ENCODE data around the gene PANX2. TPM values are rescaled to one million over a fixed set of nuclear protein-coding genes. Genes with fewer than 3 reads are reported as not detected.

Gene PANX2
- total RNA-seq, 2 donors from 2014 or later: 0.09 to 0.14 TPM

DNA sequence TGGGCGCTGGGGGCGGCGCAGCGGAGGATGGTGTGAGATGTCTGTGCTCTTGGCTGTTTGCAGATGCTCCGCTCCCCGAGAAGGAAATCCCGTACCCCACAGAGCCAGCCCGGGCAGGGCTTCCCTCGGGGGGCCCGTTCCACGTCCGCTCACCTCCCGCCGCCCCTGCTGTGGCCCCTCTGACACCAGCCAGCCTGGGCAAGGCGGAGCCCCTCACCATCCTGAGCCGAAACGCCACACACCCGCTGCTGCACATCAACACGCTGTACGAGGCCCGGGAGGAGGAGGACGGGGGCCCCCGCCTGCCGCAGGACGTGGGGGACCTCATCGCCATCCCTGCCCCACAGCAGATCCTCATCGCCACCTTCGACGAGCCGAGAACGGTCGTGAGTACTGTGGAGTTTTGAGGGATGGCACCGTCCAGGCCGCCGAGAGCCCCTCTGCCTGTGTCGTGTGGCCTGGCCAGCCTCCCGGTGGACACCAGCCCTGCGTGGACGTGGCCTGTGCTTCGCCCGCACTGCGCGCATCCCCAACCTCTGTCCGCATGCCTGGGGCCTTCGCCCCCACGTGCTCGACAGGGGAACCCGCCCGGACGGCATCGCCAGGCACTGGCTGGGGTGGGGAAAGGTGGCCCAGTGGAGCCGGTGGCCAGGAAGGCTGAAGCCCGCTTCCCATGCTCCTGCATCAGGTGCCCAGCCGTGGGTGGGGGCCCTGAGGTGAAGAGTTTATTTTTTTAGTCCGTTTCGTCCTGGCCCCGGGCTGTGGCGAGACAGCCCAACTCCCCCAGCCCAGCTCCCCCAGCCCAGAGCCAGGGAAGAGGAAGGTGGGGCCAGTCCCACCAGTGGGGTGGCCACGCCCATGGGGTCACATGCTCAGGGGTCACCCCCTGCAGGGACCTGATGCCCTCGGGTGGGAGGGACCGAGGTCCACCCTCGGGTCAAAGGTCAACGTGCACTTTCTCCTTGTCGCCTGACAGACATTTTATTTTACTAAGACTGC is 8.6 kb downstream of the PANX2 start:
- ATAC-seq: no peak
- intact Hi-C loops (cut with DNase I, micrococcal nuclease): no loop called here
- DNase-seq: peak in 1 of 2 donors; percentile 7

DNA sequence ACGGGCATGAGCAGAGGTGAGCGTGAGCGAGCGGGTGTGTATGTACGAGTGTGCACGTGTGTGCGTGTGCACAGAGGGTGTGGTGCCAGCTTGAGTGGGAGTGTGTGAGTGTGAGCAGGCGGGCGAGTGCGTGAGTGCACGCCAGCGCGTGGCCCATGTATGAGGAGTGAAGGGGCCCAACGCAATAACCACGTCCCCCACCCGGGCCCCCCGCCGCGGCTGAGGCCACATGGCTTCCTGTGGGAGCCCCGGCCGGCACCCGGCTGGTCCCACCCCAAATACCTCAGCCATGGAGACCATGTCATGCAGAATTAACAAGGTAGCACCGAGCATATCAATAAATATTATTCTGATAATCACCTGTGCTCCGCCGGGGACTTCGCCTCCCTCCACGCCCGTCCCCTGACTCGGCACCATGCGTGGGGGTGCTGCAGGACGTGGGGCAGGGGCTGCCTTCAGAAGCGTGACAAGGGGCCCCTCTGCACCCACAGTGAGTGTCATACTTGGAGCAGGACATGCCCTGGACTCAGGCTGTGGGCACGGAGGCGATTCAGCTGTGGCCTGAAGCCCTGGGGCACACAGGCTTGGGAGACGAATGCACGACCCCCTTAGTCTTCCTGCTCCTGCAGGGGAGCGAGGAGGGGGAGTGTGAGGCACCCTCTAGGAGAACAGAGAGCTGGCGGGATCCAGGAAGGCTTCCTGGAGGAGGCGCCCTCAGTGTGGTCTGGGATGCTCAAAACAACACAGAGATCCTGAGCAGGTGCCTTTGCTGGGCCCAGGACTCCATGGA is 9.6 kb downstream of the PANX2 start:
- intact Hi-C loops (cut with DNase I, micrococcal nuclease): no loop called here
- peak in 1 of 2 donors; percentile 6 for DNase-seq

GRCh38 chr22:50180727-50181521 is 10.4 kb downstream of the PANX2 start:
- ATAC-seq (no peak), DNase-seq (peak in 1 of 2 donors; percentile 12)

More for the DNA sequence above, 9.6 kb downstream of the PANX2 start:
- ATAC-seq: no peak

DNA sequence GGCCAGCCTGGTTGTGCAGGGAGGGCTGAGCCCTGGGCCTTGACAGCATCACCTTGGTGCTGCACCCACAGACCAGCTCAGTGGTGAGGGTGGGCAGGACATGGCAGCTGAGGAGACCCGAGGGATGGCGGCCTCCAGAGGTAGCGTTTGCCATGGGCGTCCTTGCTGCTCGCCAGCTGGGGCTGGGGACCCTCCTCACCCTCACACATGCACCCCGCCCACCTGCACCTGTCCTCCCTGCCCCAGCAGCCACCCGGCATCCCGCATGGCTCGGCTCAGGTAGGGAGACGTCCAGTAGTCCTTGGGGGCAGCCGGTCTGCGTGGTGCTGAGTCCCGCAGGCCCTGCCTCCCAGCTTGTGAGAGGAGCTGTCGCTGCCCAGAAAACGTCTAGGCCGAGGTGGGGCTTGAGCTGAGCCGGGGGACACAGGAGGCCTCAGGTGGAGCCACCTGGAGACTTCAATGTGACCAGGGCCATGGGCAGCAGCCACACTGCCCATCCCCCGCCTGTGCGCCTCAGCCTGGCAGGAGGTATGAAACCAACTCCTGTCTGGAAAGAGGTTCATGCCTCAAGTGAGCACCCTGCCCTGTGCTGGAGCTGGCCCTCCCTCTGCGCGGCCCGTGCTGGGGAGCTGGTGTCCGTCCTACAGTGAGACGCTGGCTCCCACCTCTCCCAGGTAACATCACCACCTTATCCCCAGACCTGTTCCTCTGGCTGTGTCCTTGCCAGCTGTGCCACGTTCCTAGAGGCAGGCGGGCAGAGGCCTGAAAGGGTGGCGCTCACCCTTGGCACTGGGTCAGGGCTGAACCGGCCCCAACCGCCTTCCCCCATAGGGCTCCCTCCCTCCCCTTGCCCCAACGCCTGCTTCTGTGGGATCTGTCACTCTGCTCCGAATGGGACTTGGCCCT is 11.9 kb downstream of the PANX2 start:
- intact Hi-C loops (cut with DNase I, micrococcal nuclease): no loop called here
- DNase-seq: peak; percentile 61 to 71
- peak; percentile 52 for ATAC-seq

More at GRCh38 chr22:50180727-50181521, 10.4 kb downstream of the PANX2 start:
- intact Hi-C loops (cut with DNase I, micrococcal nuclease): no loop called here

DNA sequence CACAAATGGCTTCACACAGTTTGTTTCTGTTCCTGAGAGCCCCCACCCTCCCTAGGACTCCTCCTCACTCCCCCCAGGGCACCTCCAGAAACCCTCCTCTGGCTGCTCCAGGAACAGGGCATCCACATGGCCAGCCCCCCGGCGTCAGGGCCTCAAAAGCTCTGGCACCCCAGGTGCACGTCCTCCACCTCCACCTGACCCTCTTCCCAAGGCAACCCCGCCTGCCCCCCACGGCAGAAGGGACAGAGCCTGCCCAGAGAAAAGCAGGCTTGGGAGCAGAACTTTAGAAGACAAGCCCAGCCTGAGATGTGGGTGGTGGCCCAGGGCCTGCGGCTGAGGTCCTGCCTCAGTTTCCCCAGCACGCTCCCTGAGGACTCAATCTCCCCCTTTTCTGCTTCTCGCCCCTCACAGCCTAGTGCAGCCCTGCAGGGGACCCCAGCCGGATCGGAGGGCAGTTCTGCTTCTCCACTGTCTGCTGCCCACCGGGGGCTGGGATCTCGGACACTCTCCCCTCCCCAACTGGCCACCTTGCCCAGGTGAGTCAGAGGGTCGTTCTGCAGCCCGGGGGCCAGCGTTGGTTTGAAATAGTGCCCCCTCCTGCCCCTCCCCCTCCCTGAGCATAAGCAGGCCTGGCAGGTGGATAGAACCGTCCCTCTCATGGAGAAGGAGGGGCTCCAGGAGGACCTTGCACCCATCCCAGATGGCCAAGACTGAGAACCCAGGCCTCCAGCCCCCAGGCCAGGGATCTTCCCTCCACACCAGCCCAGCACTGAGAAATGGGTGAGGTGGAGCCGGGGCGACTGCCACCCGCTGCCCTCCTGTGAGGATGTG is 12.8 kb downstream of the PANX2 start:
- DNase-seq: peak in 1 of 2 donors; percentile 21
- no peak for ATAC-seq
- intact Hi-C loops (cut with DNase I, micrococcal nuclease): no loop called here

- no peak for ATAC-seq
- peak; percentile 72 to 79 for DNase-seq
- intact Hi-C loops (cut with DNase I, micrococcal nuclease): no loop called here
These were observed 13.7 kb downstream of the PANX2 start for GRCh38 chr22:50184004-50184901.

- no peak for DNase-seq
- no peak for ATAC-seq
- intact Hi-C loops (cut with DNase I, micrococcal nuclease): no loop called here
These were observed 14.4 kb downstream of the PANX2 start for GRCh38 chr22:50184902-50185374.

DNA sequence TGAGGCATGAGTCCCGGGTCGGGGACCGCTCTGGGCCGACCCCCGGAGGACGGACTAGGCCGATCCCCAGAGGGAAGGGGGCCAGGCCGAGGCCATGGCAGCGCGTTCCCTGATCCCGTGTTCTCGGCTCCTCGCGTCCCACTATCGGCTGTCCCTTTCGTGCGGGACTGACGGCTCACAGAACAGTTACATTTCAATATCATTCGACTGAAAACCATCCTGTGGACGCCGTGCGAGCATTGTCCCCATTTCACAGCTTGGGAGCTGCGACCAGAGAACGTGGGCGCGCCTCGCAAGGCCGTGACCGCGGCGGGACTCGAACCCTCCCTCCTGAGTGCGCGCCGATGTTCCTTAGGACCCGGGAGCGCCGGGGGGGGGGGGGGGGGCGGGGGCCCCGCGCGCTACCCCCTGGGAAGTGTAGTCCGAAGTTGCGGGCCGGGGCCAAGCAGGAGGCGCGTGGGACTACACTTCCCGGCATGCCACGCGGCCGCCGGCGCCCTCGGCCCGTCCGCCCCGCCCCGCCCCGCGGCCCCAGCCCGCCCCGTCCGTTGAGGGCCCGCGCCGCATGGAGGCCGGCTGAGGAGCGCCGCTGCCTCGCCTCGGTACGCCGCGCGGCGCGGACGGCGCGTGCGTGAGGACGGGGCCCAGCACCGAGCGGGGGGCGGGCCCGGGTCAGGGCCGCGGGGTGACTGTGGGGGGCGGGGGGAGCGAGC is 15.0 kb downstream of the PANX2 start, which contains the start of gene TRABD:
TRABD (plus strand) TSS at position 539 of the 713 bp plus-strand sequence. CDS start 7,148 bp downstream, outside the sequence.
- intact Hi-C loops (cut with DNase I, micrococcal nuclease): no loop called here
- DNase-seq (peak; percentile 84 to 90), ATAC-seq (peak; percentile 63)

DNA sequence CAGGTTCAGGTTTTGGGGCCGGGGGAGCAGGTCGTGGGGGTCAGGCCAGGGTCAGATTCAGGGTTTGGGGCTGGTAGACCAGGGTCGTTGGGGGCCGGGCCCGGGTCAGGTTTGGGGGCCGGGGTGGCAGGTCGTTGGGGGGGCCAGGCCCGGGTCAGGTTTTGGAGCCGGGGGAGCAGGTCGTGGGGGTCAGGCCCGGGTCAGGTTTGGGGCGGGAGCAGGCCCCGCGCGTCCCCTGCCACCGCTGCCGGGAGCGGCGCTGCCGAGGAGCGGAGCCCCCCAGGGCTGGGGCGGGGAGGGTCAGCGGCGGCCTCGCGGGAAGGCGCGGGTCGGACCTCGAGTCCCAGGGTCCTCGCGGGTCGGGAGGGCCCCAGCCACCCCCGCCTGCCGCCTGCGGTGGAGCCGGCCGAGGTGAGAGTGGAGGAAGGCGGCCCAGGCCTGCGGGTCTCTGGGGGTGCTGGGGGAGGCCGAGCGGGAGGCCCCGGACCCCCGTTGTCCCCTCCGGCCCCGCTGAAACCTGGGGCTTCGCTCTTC is 15.7 kb downstream of the PANX2 start:
- intact Hi-C loops (cut with DNase I, micrococcal nuclease): no loop called here
- peak in 1 of 2 donors; percentile 45 for DNase-seq
- no peak for ATAC-seq

DNA sequence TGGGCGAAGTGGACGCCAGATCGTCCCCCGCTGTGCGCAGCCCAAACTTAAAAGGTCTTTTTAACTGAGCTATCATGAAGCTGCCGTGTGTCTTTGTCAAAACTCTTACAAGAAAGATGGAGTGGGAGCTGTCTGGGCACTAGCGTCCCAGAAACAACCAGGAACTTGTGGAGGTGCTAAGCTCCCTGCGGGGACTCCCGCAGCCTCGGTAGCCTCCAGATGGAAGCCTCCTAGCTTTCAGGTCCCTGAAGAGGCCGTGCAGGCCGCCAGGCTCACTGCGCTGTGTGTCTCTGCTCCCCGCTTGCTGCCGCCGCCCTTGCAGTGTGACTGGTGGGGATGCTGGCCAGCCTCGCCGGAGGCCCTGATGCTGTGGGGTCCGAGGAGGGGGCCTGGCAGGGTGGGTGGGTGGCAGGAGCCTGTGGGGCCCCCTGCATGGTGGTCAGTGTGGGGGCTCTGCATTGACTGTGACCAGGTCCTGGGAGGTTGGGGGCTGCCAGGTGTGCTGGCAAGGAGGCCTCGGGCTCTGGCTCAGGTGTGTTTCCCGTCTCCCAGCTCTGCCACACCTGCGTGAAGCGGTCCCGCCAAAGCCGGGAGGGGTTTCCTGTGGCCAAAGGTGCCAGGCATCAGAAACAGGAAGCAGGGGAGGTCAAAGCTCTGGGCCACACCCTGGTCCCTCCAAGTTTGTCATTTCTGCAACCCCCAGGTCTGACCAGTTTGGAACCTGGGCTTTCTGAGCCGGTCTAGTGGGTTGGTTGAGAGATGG is 16.4 kb downstream of the PANX2 start:
- intact Hi-C loops (cut with DNase I, micrococcal nuclease): no loop called here
- peak; percentile 12 for ATAC-seq

GRCh38 chr22:50188356-50188755 is 17.8 kb downstream of the PANX2 start:
- ATAC-seq: no peak

More for the DNA sequence above, 16.4 kb downstream of the PANX2 start:
- DNase-seq: peak; percentile 70 to 75

GRCh38 chr22:50189184-50189848 is 18.8 kb downstream of the PANX2 start:
- intact Hi-C loops (cut with DNase I, micrococcal nuclease): no loop called here
- peak; percentile 58 to 66 for DNase-seq
- ATAC-seq: no peak

More at GRCh38 chr22:50188356-50188755, 17.8 kb downstream of the PANX2 start:
- intact Hi-C loops (cut with DNase I, micrococcal nuclease): no loop called here
- DNase-seq: peak in 1 of 2 donors; percentile 18

DNA sequence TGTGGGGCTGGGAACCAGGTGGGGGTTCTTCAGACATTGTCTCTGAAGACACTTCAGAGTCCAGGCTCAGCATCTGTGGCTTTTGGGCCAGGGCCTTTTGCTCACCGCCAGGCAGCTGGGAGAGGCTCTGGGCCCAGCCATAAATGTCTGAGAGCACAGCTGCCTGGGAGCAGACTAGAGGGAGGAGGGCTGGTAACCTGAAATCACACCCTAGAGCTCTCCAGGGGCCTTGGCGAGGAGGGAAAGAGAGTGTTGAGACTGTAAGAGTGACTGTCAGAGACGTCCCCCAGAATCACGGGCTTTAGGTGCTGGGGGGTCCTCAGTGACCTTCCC is 19.3 kb downstream of the PANX2 start:
- intact Hi-C loops (cut with DNase I, micrococcal nuclease): no loop called here
- DNase-seq (no peak), ATAC-seq (peak; percentile 31)
